Fibroblast of skin of right quadriceps (primary cell): Measurements from ENCODE around the gene MEI1.
"Not testable (repeated sequence)": the region's sequence is repeated elsewhere in the genome, so short reads cannot be mapped to it uniquely, and the experiment has no call there.

Source experiments
- DNase-seq: peaks from one replicate; pipeline ENCODE4 v3.0.0-alpha.2; 2013

MEI1 gene

GRCh38 chr22:41683616-41684015 is 15.7 kb upstream of the MEI1 start:
- DNase-seq: peak; percentile 51

GRCh38 chr22:41684194-41684593 is 15.1 kb upstream of the MEI1 start:
- DNase-seq: no peak

- DNase-seq: not testable (repeated sequence)
Measured at GRCh38 chr22:41686890-41687289, 12.4 kb upstream of the MEI1 start.

GRCh38 chr22:41687901-41688364 is 11.4 kb upstream of the MEI1 start:
- DNase-seq: peak; percentile 16

- peak; percentile 92 for DNase-seq
Measured at GRCh38 chr22:41688365-41689211, 10.7 kb upstream of the MEI1 start, which contains the start of gene SNU13. Gene SNU13, minus strand, starts transcription at chr22:41688867. Its CDS starts 71 bp downstream, at chr22:41688796.

GRCh38 chr22:41690476-41690875 is 8.8 kb upstream of the MEI1 start:
- no peak for DNase-seq

GRCh38 chr22:41695211-41695610 is 4.1 kb upstream of the MEI1 start:
- no peak for DNase-seq

GRCh38 chr22:41696703-41697102 is 2.6 kb upstream of the MEI1 start:
- no peak for DNase-seq

- peak; percentile 84 for DNase-seq
Measured at GRCh38 chr22:41697126-41697775, 2.1 kb upstream of the MEI1 start.

GRCh38 chr22:41700108-41700364 is 733 bp downstream of the MEI1 start:
- no peak for DNase-seq

- no peak for DNase-seq
Measured at GRCh38 chr22:41702763-41703162, 3.5 kb downstream of the MEI1 start.

GRCh38 chr22:41709341-41709740 is 10.0 kb downstream of the MEI1 start:
- no peak for DNase-seq

- no peak for DNase-seq
Measured at GRCh38 chr22:41713004-41713403, 13.7 kb downstream of the MEI1 start.

GRCh38 chr22:41722496-41722895 is 23.2 kb downstream of the MEI1 start:
- no peak for DNase-seq

- peak; percentile 13 for DNase-seq
Measured at GRCh38 chr22:41725510-41726110, 26.3 kb downstream of the MEI1 start.

- no peak for DNase-seq
Measured at GRCh38 chr22:41731609-41732008, 32.3 kb downstream of the MEI1 start.

- no peak for DNase-seq
Measured at GRCh38 chr22:41732096-41732772, 32.9 kb downstream of the MEI1 start.

GRCh38 chr22:41733241-41733640 is 33.9 kb downstream of the MEI1 start:
- not testable (repeated sequence) for DNase-seq

- DNase-seq: no peak
Measured at GRCh38 chr22:41739576-41739975, 40.3 kb downstream of the MEI1 start.

- no peak for DNase-seq
Measured at GRCh38 chr22:41742918-41743317, 43.6 kb downstream of the MEI1 start.

- DNase-seq: no peak
Measured at GRCh38 chr22:41745968-41746367, 46.7 kb downstream of the MEI1 start.

GRCh38 chr22:41746567-41747400 is 47.5 kb downstream of the MEI1 start:
- peak; percentile 67 for DNase-seq
